Fibroblast of lung (primary cell): ENCODE data around the gene PIGN. TPM values are rescaled to one million over a fixed set of nuclear protein-coding genes. Genes with fewer than 3 reads are reported as not detected.
"Not testable (repeated sequence)": the region's sequence is repeated elsewhere in the genome, so short reads cannot be mapped to it uniquely, and the experiment has no call there.

Experiments used
- DNase-seq, 2 donors: peaks; one replicate each; pipeline versions ENCODE4 v3.0.0 to v3.0.0-alpha.2; 2010; ENCODE audit warnings: low read depth in 2 of 2
- H2AFZ ChIP-seq: 2 replicates; pipeline ENCODE4 v1.5.1; 2012; ENCODE audit warnings: low read length, control low read depth, inconsistent platforms
- H3K27ac ChIP-seq: 2 replicates; pipeline ENCODE4 v1.5.1; 2011; ENCODE audit warnings: low read length, control low read depth; ENCODE audit not compliant: insufficient read depth
- H3K27me3 ChIP-seq: 2 replicates; pipeline ENCODE4 v1.5.1; 2011; ENCODE audit warnings: mild to moderate bottlenecking, low read length; ENCODE audit not compliant: control insufficient read depth, insufficient read depth
- H3K36me3 ChIP-seq: 2 replicates; pipeline ENCODE4 v1.5.1; 2011; ENCODE audit warnings: low read length; ENCODE audit not compliant: control insufficient read depth, insufficient read depth
- H3K4me1 ChIP-seq: 2 replicates; pipeline ENCODE4 v1.5.1; 2011; ENCODE audit warnings: low read length; ENCODE audit not compliant: control insufficient read depth, insufficient read depth; ENCODE audit errors: extremely low read depth
- H3K4me2 ChIP-seq: 2 replicates; pipeline ENCODE4 v1.5.1; 2011; ENCODE audit warnings: low read length, control low read depth; ENCODE audit not compliant: insufficient read depth; ENCODE audit errors: extremely low read depth
- H3K4me3 ChIP-seq, 4 experiments: fragments of 200-600 bp in 1 of 4; sonication (generic) in 1 of 4; replicated peaks in 1 of 4; 2 replicates each; pipeline ENCODE4 v1.5.1; 2011 to 2016; ENCODE audit warnings: low read length in 4 of 4, low read depth in 3 of 4, mild to moderate bottlenecking in 3 of 4, control low read depth in 2 of 4, inconsistent platforms in 1 of 4, mixed read lengths in 1 of 4; ENCODE audit not compliant: insufficient read depth in 1 of 4; ENCODE audit errors: control extremely low read depth in 1 of 4
- H3K79me2 ChIP-seq: 2 replicates; pipeline ENCODE4 v1.5.1; 2012; ENCODE audit warnings: mild to moderate bottlenecking, low read length, inconsistent platforms; ENCODE audit not compliant: control insufficient read depth, insufficient read depth
- H3K9ac ChIP-seq: 2 replicates; pipeline ENCODE4 v1.5.1; 2011; ENCODE audit warnings: mild to moderate bottlenecking, low read length, control low read depth; ENCODE audit not compliant: insufficient read depth
- H3K9me3 ChIP-seq: 2 replicates; pipeline ENCODE4 v1.5.1; 2012; ENCODE audit warnings: low read depth, low read length; ENCODE audit not compliant: control insufficient read depth, insufficient read depth
- H4K20me1 ChIP-seq: 2 replicates; pipeline ENCODE4 v1.5.1; 2011; ENCODE audit warnings: low read length; ENCODE audit not compliant: control insufficient read depth, insufficient read depth; ENCODE audit errors: extremely low read depth
- CTCF ChIP-seq, 2 donors: IDR thresholded peaks in 1 of 2; conservative IDR thresholded peaks in 1 of 2; 1 replicate in 1 of 2; 2 replicates in 1 of 2; pipeline ENCODE4 v1.5.1; 2011 to 2012; ENCODE audit warnings: low read length in 2 of 2, control low read depth in 1 of 2, inconsistent platforms in 1 of 2, low read depth in 1 of 2, mild to moderate bottlenecking in 1 of 2
- EZH2 ChIP-seq: IDR thresholded peaks from 2 replicates; pipeline ENCODE4 v1.5.1; 2012; ENCODE audit warnings: low read length, control low read depth, mild to moderate bottlenecking; ENCODE audit errors: missing control alignments
- polyA plus RNA-seq, 2 donors: library from polyadenylated mRNA; depleted of rRNA in 1 of 2; stranded (reverse) in 1 of 2; unstranded in 1 of 2; fragments of >200 nt; gene quantifications; 2 replicates each; pipeline ENCODE4 v1.2.1, GENCODE V29; 2011 to 2012; ENCODE audit warnings: missing spikeins in 1 of 2
- total RNA-seq: library from RNA; depleted of rRNA; stranded (reverse); fragments of >200 nt; gene quantifications from 2 replicates; pipeline ENCODE4 v1.2.1, GENCODE V29; 2014

Gene PIGN
- total and polyA plus RNA-seq, 2 donors (not counting 1 experiment from before 2014, with no cell fraction given) = 31.7 to 39.8 TPM

- H3K4me2 ChIP-seq = no peak overlapping the region
- no peaks in the 10 kb centered on the region for H3K4me1 ChIP-seq
- H3K9ac ChIP-seq = no peak overlapping the region
- TF ChIP-seq EZH2 (no peak), CTCF (conservative IDR thresholded peaks at IDR 0.05 in 1 of 2, IDR thresholded peaks at IDR 0.05 in 1 of 2; ENCODE audit: low read depth in 1 of 2, low read length in 2 of 2) (no peak)
- no peak overlapping the region for H3K27ac ChIP-seq
- H4K20me1 ChIP-seq = no peaks in the 10 kb centered on the region
- no peak overlapping the region for H3K4me3 ChIP-seq
- no peaks in the 10 kb centered on the region for H3K9me3 ChIP-seq
- no peak overlapping the region for H2AFZ ChIP-seq
- H3K79me2 ChIP-seq = no peaks in the 10 kb centered on the region
- DNase-seq = no peak
- H3K36me3 ChIP-seq = no peaks in the 10 kb centered on the region
- H3K27me3 ChIP-seq = no peaks in the 10 kb centered on the region
Observed at GRCh38 chr18:62037012-62037742, 149.7 kb downstream of the PIGN start.

GRCh38 chr18:62034286-62034685 lies 152.6 kb downstream of the PIGN start:
- H4K20me1 ChIP-seq, DNase-seq, H2AFZ ChIP-seq, H3K4me3 ChIP-seq, H3K79me2 ChIP-seq, H3K9ac ChIP-seq, H3K4me2 ChIP-seq, H3K27me3 ChIP-seq, H3K9me3 ChIP-seq, H3K36me3 ChIP-seq, H3K27ac ChIP-seq, H3K4me1 ChIP-seq: not testable (repeated sequence)

- no peak overlapping the region for H3K4me3 ChIP-seq
Observed at GRCh38 chr18:62033756-62034155, 153.1 kb downstream of the PIGN start.

More at GRCh38 chr18:62033756-62034155, 153.1 kb downstream of the PIGN start:
- Histone ChIP-seq H2AFZ (no peak overlapping the region), H3K9me3 (no peaks in the 10 kb centered on the region), H3K27me3 (no peaks in the 10 kb centered on the region), H3K79me2 (no peaks in the 10 kb centered on the region), H3K4me2 (no peak overlapping the region), H3K4me1 (no peaks in the 10 kb centered on the region), H3K9ac (no peak overlapping the region), H3K27ac (no peak overlapping the region), H4K20me1 (no peaks in the 10 kb centered on the region), H3K36me3 (no peaks in the 10 kb centered on the region)
- DNase-seq = no peak
- TF ChIP-seq EZH2 (no peak), CTCF (conservative IDR thresholded peaks at IDR 0.05 in 1 of 2, IDR thresholded peaks at IDR 0.05 in 1 of 2; ENCODE audit: low read depth in 1 of 2, low read length in 2 of 2) (no peak)
